Activated naive CD8-positive, alpha-beta T cell treated with anti-CD3 and anti-CD28 coated beads, Interleukin-2, amount 10 ng/mL, durations not matched to agents 7 days and 5 days (primary cell): ENCODE measurements around the gene MTUS2. TPM values are rescaled to one million over a fixed set of nuclear protein-coding genes. Genes with fewer than 3 reads are reported as not detected.
"Not testable (repeated sequence)": the region's sequence is repeated elsewhere in the genome, so short reads cannot be mapped to it uniquely, and the experiment has no call there.

Experiments
- ATAC-seq: fragments of 150-1000 bp; cut with Tn5 transposase; one replicate; pipeline ENCODE4 v1.10.0; 2021; ENCODE audit warnings: low read depth, moderate library complexity
- POLR2A ChIA-PET: fragments of 350-600 bp; sonication (Branson Sonifier 250); formaldehyde crosslinking; loops from one replicate; lab custom pipeline; 2021; ENCODE audit warnings: antibody characterized with exemption; lab: Charles Lee
- DNase-seq: peaks from one replicate; pipeline ENCODE4 v3.0.0; 2021
- H3K27ac Mint-ChIP-seq: one replicate; pipeline ENCODE4 v1.8.0; 2022; ENCODE audit warnings: mild to moderate bottlenecking, mixed read lengths
- H3K27me3 Mint-ChIP-seq: one replicate; pipeline ENCODE4 v1.8.0; 2022; ENCODE audit warnings: mild to moderate bottlenecking, moderate library complexity, mixed read lengths
- H3K36me3 Mint-ChIP-seq: one replicate; pipeline ENCODE4 v1.8.0; 2021; ENCODE audit warnings: mild to moderate bottlenecking, mixed read lengths
- H3K4me1 Mint-ChIP-seq: one replicate; pipeline ENCODE4 v1.8.0; 2021; ENCODE audit warnings: mixed read lengths
- H3K4me3 Mint-ChIP-seq: one replicate; pipeline ENCODE4 v1.8.0; 2022; ENCODE audit warnings: mild to moderate bottlenecking, moderate library complexity, mixed read lengths
- H3K9me3 Mint-ChIP-seq: one replicate; pipeline ENCODE4 v1.8.0; 2021; ENCODE audit warnings: mixed read lengths
- total RNA-seq, 2 experiments: library from RNA; stranded (reverse); gene quantifications; one replicate each; pipeline ENCODE4 v1.2.3, GENCODE V29; 2021

The MTUS2 gene
- total RNA-seq, 2 experiments from 2014 or later, result not detected

DNA sequence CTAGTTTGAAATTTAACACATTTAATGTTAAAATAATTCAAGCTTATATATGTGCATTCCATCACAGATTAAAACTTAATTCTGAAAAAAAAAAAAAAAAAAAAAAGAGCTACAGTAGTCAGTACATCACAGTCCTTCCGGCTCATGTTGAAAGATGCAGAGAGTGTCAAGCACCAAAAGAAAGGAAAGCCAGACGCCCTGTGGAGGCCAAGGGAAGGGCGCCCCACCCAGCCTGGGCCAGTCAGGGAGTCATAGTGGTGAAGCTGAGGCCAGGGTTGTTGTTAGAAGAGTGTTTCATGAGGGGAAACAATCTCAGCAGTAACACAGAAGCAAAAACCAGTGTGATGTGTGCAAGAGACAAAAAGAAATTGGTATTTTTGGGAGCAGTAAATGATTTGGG, 375.3 kb downstream of the MTUS2 start:
- DNase-seq (no peak), ATAC-seq (no peak)
- H3K4me1 Mint-ChIP-seq, result no peaks in the 10 kb centered on the region
- H3K27ac Mint-ChIP-seq, result no peak overlapping the region
- H3K9me3 Mint-ChIP-seq, result peaks cover 9% of the 10 kb centered on the region
- no peak overlapping the region for H3K4me3 Mint-ChIP-seq
- POLR2A ChIA-PET, result no interaction called here
- no peaks in the 10 kb centered on the region for H3K36me3 Mint-ChIP-seq
- H3K27me3 Mint-ChIP-seq, result no peaks in the 10 kb centered on the region

DNA sequence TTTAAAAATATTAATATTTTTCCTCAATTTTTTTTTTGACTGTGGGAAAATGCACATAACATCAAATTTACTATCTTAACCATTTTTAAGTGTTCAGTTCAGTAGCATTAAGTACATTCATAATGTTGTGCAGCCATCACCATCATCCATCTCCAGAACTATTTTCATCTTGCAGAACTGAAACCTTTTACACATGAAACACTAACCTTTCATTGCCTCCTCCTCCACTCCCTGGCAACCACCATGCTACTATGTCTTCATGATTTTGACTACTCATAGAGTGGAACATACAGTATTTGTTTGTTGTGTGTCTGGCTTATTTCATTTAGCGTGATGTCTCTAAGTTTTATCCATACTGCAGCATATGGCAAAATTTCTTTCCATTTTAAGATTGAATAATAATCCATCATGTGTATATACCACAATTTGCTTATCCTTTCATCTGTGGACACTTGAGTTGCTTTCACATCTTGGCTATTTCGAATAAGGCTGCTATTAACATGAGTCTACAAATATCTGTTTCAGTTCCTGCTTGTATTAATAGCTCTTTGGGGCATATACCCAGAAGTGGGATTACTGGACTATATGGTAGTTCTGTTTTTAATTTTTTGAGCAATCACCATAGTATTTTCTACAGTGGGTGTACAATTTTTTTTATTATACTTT, 376.4 kb downstream of the MTUS2 start:
- H3K27me3 Mint-ChIP-seq, result no peaks in the 10 kb centered on the region
- no peak for ATAC-seq
- H3K36me3 Mint-ChIP-seq, result no peaks in the 10 kb centered on the region
- DNase-seq, result no peak
- H3K9me3 Mint-ChIP-seq, result peaks cover 12% of the 10 kb centered on the region
- no peaks in the 10 kb centered on the region for H3K4me1 Mint-ChIP-seq
- H3K27ac Mint-ChIP-seq, result no peak overlapping the region
- no peak overlapping the region for H3K4me3 Mint-ChIP-seq
- POLR2A ChIA-PET, result no interaction called here

GRCh38 chr13:29202753-29203152, 382.6 kb downstream of the MTUS2 start:
- H3K27ac Mint-ChIP-seq, POLR2A ChIA-PET, H3K27me3 Mint-ChIP-seq, DNase-seq, ATAC-seq, H3K4me1 Mint-ChIP-seq, H3K36me3 Mint-ChIP-seq, H3K9me3 Mint-ChIP-seq, H3K4me3 Mint-ChIP-seq: not testable (repeated sequence)

DNA sequence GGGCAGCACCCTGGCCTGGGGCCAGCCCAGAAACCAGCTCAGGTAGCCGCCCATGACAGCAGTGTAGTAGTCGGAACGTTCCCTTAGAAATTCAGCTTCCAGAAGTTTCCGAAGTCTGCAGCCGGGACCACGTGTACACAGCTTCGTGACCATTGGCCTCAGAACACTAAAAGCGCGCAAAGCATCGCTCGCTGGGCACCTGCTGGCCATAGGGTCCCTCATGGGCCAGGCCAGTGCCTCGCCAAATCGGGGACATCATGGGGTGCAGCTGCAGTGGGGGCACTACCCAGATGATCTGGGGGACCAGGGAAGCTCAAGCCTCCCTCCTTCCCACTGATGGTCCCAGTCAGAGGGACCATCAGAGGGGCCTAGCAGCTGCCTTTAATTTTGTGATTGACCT, 384.5 kb downstream of the MTUS2 start:
- DNase-seq (no peak), ATAC-seq (no peak)
- POLR2A ChIA-PET, result no interaction called here
- H3K9me3 Mint-ChIP-seq, result peaks cover 3% of the 10 kb centered on the region
- H3K27me3 Mint-ChIP-seq, result no peaks in the 10 kb centered on the region
- H3K4me3 Mint-ChIP-seq, result no peak overlapping the region
- H3K27ac Mint-ChIP-seq, result no peak overlapping the region
- no peaks in the 10 kb centered on the region for H3K4me1 Mint-ChIP-seq
- no peaks in the 10 kb centered on the region for H3K36me3 Mint-ChIP-seq

DNA sequence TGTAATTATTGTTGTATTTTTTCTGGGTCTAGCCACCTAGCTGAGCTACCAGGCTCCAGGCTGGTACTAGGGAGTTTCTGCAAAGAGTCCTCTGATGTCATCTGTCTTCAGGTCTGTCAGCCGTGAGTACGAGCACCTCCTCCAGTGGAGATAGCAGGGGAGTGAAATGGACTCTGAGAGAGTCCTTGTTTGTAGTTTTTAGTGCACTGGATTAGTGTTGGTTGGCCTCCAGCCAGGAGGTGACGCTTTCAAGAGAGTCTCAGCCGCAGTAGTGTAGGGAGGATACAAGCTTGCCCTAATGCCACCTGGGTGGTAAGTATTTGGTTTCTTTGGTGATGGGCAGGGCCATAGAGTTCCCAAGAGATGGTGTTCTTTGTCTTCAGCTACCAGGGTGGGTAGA, 390.5 kb downstream of the MTUS2 start:
- H3K4me1 Mint-ChIP-seq, result no peaks in the 10 kb centered on the region
- H3K4me3 Mint-ChIP-seq, result no peak overlapping the region
- no peaks in the 10 kb centered on the region for H3K9me3 Mint-ChIP-seq
- no peaks in the 10 kb centered on the region for H3K36me3 Mint-ChIP-seq
- DNase-seq (no peak), ATAC-seq (no peak)
- POLR2A ChIA-PET, result no interaction called here
- H3K27ac Mint-ChIP-seq, result no peak overlapping the region
- H3K27me3 Mint-ChIP-seq, result no peaks in the 10 kb centered on the region

GRCh38 chr13:29211162-29211561, 391.0 kb downstream of the MTUS2 start:
- H3K27me3 Mint-ChIP-seq, DNase-seq, POLR2A ChIA-PET, H3K36me3 Mint-ChIP-seq, H3K4me1 Mint-ChIP-seq, H3K27ac Mint-ChIP-seq, H3K9me3 Mint-ChIP-seq, ATAC-seq, H3K4me3 Mint-ChIP-seq: not testable (repeated sequence)

- no peaks in the 10 kb centered on the region for H3K36me3 Mint-ChIP-seq
- H3K27ac Mint-ChIP-seq, result no peak overlapping the region
- POLR2A ChIA-PET, result no interaction called here
- H3K4me3 Mint-ChIP-seq, result no peak overlapping the region
- peaks cover 5% of the 10 kb centered on the region for H3K9me3 Mint-ChIP-seq
- H3K4me1 Mint-ChIP-seq, result no peaks in the 10 kb centered on the region
- no peaks in the 10 kb centered on the region for H3K27me3 Mint-ChIP-seq
- DNase-seq, result no peak
- ATAC-seq, result no peak
Measured at GRCh38 chr13:29222458-29222857, 402.3 kb downstream of the MTUS2 start.

DNA sequence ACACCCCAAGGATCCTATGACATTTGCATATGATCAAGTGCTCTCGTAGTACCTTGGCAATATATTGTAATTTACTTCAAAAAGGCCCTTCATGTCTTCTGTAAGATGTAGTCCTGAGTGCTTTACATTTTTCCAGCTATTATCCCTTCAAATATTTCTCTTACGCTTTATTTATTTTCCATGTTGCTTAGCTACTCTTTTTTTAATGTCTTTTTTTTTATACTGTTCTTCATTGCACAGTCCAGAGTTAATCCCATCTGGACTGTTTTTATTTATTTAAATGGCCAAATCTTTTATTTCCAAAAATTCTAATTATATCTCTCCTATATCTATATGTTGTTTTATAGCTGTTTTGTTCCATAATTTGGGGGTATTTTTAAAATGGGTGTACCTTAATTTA, 404.1 kb downstream of the MTUS2 start:
- POLR2A ChIA-PET, result no interaction called here
- DNase-seq (no peak), ATAC-seq (no peak)
- Mint-ChIP-seq H3K36me3 (no peaks in the 10 kb centered on the region), H3K27me3 (no peaks in the 10 kb centered on the region), H3K4me3 (no peak overlapping the region), H3K9me3 (peaks cover 5% of the 10 kb centered on the region), H3K4me1 (no peaks in the 10 kb centered on the region), H3K27ac (no peak overlapping the region)

DNA sequence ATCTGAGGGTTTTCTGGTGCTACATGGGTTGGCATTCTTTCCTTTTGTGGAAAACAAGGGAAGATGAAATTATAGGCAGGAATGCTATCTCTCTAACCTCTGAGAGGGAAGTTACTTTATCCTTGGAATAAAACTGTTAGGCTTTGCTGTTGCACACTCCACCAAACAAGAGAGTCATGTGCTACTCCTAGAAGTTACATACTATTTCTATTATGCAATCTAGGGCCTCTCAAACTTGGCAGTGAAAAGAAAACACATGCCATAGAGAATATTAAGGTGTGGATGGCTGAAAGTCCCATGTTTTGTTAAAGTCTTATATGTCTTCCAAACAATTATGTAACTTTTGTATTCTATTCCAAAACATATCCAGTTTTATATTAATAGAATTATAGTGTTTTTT, 407.4 kb downstream of the MTUS2 start:
- no peak overlapping the region for H3K27ac Mint-ChIP-seq
- H3K4me3 Mint-ChIP-seq, result no peak overlapping the region
- DNase-seq (no peak), ATAC-seq (no peak)
- no peaks in the 10 kb centered on the region for H3K4me1 Mint-ChIP-seq
- peaks cover 2% of the 10 kb centered on the region for H3K27me3 Mint-ChIP-seq
- no peaks in the 10 kb centered on the region for H3K36me3 Mint-ChIP-seq
- peaks cover 2% of the 10 kb centered on the region for H3K9me3 Mint-ChIP-seq
- POLR2A ChIA-PET, result no interaction called here

DNA sequence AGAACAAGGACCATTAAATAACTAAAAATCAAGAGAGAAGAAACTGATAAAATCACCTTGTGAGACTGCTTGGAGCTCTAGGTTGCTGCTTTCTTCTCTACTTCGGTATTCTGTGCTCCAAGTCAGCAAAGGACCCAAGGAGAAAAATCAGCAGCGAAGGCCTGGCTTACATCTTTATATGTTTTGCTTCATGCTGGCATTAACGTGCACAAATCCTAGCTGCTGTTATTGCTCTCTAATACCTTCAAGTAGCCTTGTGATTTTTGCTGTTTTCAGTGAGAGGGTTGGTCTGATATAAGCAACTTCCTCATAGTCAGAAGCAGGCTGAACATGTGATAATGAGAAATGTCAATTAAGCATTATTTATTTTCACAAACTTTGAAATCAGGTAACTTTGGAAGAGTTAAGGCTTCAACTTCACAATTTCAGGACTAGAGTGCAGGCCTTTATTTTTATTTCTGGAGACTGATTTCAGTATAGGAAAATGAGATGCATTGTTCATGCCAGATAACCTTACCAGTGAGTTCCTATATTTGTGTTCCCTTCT, 410.2 kb downstream of the MTUS2 start:
- no peak overlapping the region for H3K4me3 Mint-ChIP-seq
- peaks cover 2% of the 10 kb centered on the region for H3K27me3 Mint-ChIP-seq
- H3K4me1 Mint-ChIP-seq, result no peaks in the 10 kb centered on the region
- POLR2A ChIA-PET, result no interaction called here
- DNase-seq, result no peak
- ATAC-seq, result no peak
- H3K9me3 Mint-ChIP-seq, result no peaks in the 10 kb centered on the region
- H3K27ac Mint-ChIP-seq, result no peak overlapping the region
- no peaks in the 10 kb centered on the region for H3K36me3 Mint-ChIP-seq

DNA sequence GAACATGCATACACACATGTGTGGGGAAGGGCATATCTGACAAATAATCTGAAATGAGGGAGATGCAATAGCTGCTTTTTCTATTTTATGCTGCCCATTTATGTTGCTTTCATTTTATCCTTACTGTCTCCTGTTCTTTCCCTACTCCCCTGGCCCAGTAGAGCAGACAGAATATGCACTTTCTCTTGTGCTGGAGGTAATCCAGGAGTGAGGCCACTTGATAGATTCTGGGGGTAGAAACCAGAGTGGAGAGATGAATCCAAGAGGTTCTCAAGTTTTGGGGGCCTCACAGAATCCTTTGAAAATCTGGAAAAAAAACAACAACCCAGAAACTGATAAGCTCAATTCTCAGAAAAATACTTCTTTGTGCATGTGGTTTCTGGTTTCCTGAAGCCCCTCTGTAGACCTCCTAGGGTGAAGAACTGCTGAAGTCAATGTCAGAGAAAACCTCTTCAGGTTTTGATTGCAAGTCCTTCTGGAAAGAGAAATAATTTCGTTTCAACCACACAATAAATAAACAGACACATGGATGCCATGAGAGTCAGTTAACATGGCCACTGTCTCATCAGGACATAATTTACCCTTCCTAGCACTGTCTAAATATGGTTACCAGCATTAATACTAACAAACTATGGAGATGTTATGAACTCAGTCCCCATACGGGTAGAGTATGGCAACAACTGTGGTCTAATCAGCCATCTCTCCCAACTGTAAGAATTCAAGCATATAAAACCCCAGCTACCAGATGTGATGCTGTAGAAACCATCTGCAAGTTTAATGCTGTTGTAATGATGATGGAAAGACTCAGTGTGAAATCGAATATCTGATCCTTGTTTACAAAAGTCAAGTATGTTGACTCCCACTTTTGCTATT, 419.8 kb downstream of the MTUS2 start:
- Mint-ChIP-seq H3K27ac (no peak overlapping the region), H3K4me1 (no peaks in the 10 kb centered on the region), H3K27me3 (no peaks in the 10 kb centered on the region), H3K4me3 (no peak overlapping the region), H3K36me3 (no peaks in the 10 kb centered on the region), H3K9me3 (peaks cover 7% of the 10 kb centered on the region)
- POLR2A ChIA-PET, result no interaction called here
- no peak for ATAC-seq
- no peak for DNase-seq

DNA sequence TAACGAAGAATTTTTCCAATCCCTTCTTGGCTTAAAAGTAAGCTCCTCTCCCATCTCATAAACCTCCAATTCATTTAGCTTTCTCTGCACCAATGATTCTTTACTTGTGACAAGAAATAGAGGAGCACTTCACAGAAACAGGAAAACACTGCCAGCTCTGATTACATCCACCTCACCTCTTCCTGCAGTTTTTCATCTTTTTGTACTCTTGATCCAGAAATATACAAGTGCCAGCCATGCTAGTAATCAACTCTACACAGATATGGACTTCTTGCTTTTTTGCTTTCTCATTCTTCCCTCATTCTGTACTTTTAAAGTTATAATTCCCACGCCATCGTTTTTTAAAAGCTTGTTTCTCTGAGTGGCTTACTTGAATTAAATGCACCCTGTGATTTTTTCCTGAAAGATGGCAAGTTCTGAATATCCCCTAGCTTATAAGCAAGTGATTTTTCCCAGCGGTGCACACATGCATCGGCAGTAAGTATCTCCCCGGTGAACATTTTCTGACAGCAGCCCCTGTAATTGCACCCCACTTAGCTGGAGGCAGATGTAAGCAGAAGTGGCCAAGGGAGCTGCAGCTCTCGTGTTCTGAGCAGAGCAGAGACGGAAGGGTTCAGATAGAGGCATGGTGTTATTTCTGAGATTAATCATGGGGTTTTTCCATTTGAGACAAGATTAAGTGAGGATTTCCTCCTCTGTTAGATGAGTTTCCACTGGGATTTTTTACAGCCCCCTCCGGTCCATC, 434.7 kb downstream of the MTUS2 start:
- Mint-ChIP-seq H3K36me3 (no peaks in the 10 kb centered on the region), H3K4me3 (no peak overlapping the region), H3K9me3 (no peaks in the 10 kb centered on the region), H3K4me1 (no peaks in the 10 kb centered on the region), H3K27me3 (no peaks in the 10 kb centered on the region), H3K27ac (no peak overlapping the region)
- POLR2A ChIA-PET, result no interaction called here
- DNase-seq (no peak), ATAC-seq (no peak)

DNA sequence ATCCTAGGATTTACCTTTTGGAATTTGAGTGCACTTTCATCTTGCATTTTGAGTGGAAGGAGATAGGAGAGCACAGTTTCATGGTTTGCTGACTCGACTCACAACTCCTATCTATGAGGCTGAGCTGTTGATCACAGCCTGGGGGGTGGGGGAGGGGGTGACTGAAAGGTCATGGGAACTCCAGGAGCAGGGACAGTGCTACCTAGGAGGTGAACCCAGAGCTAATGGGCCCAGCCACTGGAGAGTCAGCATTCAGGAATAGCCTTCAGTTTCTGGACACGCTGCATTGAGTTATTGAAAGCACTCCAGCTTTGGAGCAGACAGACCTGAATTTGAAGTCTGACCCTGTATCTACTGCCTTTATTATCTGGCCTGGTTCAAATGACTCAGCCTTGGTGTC, 435.4 kb downstream of the MTUS2 start:
- H3K27me3 Mint-ChIP-seq, result no peaks in the 10 kb centered on the region
- H3K4me3 Mint-ChIP-seq, result no peak overlapping the region
- no peak for DNase-seq
- no peak for ATAC-seq
- POLR2A ChIA-PET, result no interaction called here
- no peaks in the 10 kb centered on the region for H3K36me3 Mint-ChIP-seq
- no peak overlapping the region for H3K27ac Mint-ChIP-seq
- H3K4me1 Mint-ChIP-seq, result no peaks in the 10 kb centered on the region
- H3K9me3 Mint-ChIP-seq, result no peaks in the 10 kb centered on the region
